GM12878 (cell line): ENCODE results near the gene RBM6.

ENCODE experiments used
- BHLHE40 ChIP-seq, 2 experiments: fragments of 450-650 bp in 1 of 2; IDR thresholded peaks; 2 replicates each; pipeline ENCODE4 v1.6.1; 2011 to 2017; ENCODE audit warnings: low read depth in 2 of 2, borderline replicate concordance in 1 of 2, improper control_type of control experiment in 1 of 2, low read length in 1 of 2, mild to moderate bottlenecking in 1 of 2
- CEBPB ChIP-seq, 2 experiments: fragments of 150-350 bp in 1 of 2; IDR thresholded peaks; 2 replicates each; pipeline ENCODE4 v1.6.1; 2012 to 2014; ENCODE audit warnings: low read depth in 2 of 2, low read length in 2 of 2, borderline replicate concordance in 1 of 2, inconsistent platforms in 1 of 2
- CHD4 ChIP-seq: fragments of 200-600 bp; sonication (generic); IDR thresholded peaks from 2 replicates; pipeline ENCODE4 v1.6.1; 2016; ENCODE audit warnings: mild to moderate bottlenecking
- CTCF ChIP-seq, 3 experiments: IDR thresholded peaks in 2 of 3; conservative IDR thresholded peaks in 1 of 3; 2 replicates each; pipeline ENCODE4 v1.5.1; 2011; ENCODE audit warnings: low read depth in 3 of 3, low read length in 3 of 3, mild to moderate bottlenecking in 3 of 3, control low read depth in 2 of 3, moderate library complexity in 2 of 3, inconsistent platforms in 1 of 3, mixed read lengths in 1 of 3; ENCODE audit not compliant: control insufficient read depth in 2 of 3, insufficient read depth in 1 of 3; ENCODE audit errors: extremely low read depth in 1 of 3
- ETV6 ChIP-seq, 2 experiments: fragments of 450-650 bp in 1 of 2; IDR thresholded peaks in 1 of 2; conservative IDR thresholded peaks in 1 of 2; 2 replicates each; pipeline ENCODE4 v1.6.1; 2014; ENCODE audit warnings: antibody characterized with exemption in 1 of 2, borderline replicate concordance in 1 of 2, low read depth in 1 of 2, mild to moderate bottlenecking in 1 of 2, moderate library complexity in 1 of 2
- FOXM1 ChIP-seq: IDR thresholded peaks from 2 replicates; pipeline ENCODE4 v1.6.1; 2012; ENCODE audit warnings: low read depth, mild to moderate bottlenecking, inconsistent platforms, low read length, moderate library complexity
- MYC ChIP-seq: IDR thresholded peaks from 2 replicates; pipeline ENCODE4 v1.6.1; 2011; ENCODE audit warnings: mild to moderate bottlenecking, low read length, moderate library complexity, inconsistent platforms; ENCODE audit not compliant: insufficient read depth, insufficient replicate concordance, insufficient read length, severe bottlenecking
- POLR2A ChIP-seq: IDR thresholded peaks from 2 replicates; pipeline ENCODE4 v1.6.1; 2011; ENCODE audit warnings: low read depth, mild to moderate bottlenecking, low read length
- REST ChIP-seq: IDR thresholded peaks from 2 replicates; pipeline ENCODE4 v1.6.1; 2012; ENCODE audit warnings: mild to moderate bottlenecking, low read depth, low read length
- SP1 ChIP-seq: IDR thresholded peaks from one replicate; pipeline ENCODE4 v1.6.1; 2011; ENCODE audit warnings: low read depth, low read length
- TARDBP ChIP-seq: IDR thresholded peaks from 2 replicates; pipeline ENCODE4 v1.6.1; 2016; ENCODE audit warnings: borderline replicate concordance

GRCh38 chr3:49928481-49929017 lies 11.4 kb upstream of the RBM6 start:
- no peak for TF ChIP-seq CTCF (IDR thresholded peaks at IDR 0.05 in 2 of 3, conservative IDR thresholded peaks at IDR 0.05 in 1 of 3; ENCODE audit: control insufficient read depth in 2 of 3, extremely low read depth in 1 of 3, insufficient read depth in 1 of 3, low read depth in 3 of 3, low read length in 3 of 3)
- no peak for TF ChIP-seq POLR2A
- TF ChIP-seq FOXM1, result no peak
- no peak for TF ChIP-seq ETV6 (conservative IDR thresholded peaks at IDR 0.05 in 1 of 2, IDR thresholded peaks at IDR 0.05 in 1 of 2; ENCODE audit: borderline replicate concordance in 1 of 2, low read depth in 1 of 2)
- no peak for TF ChIP-seq REST
- no peak for TF ChIP-seq CHD4
- TF ChIP-seq MYC, result no peak
- TF ChIP-seq CEBPB (IDR thresholded peaks at IDR 0.05; ENCODE audit: borderline replicate concordance in 1 of 2, low read depth in 2 of 2, low read length in 2 of 2), result no peak
- TF ChIP-seq SP1, result no peak
- TF ChIP-seq TARDBP, result no peak
- TF ChIP-seq BHLHE40 (IDR thresholded peaks at IDR 0.05; ENCODE audit: borderline replicate concordance in 1 of 2, low read depth in 2 of 2, low read length in 1 of 2), result no peak
